WTC11 (cell line): Measurements from ENCODE around the gene IYD. TPM values are rescaled to one million over a fixed set of nuclear protein-coding genes. Genes with fewer than 3 reads are reported as not detected.

Source experiments
- ATAC-seq: fragments of 200-7000 bp; cut with Tn5 transposase; 2 replicates; pipeline ENCODE4 v1.10.0; 2021; ENCODE audit warnings: mild to moderate bottlenecking, moderate library complexity
- CTCF ChIA-PET: fragments of 300-600 bp; sonication (Branson Sonifier 250); formaldehyde crosslinking; loops from one replicate; lab custom pipeline; 2021; ENCODE audit warnings: antibody characterized with exemption; lab: Charles Lee
- POLR2A ChIA-PET: fragments of 350-600 bp; sonication (Branson Sonifier 250); formaldehyde crosslinking; loops from one replicate; lab custom pipeline; 2021; ENCODE audit warnings: antibody characterized with exemption; lab: Charles Lee
- DNase-seq: peaks from one replicate; pipeline ENCODE4 v3.0.0; 2021; ENCODE audit warnings: low spot score
- H3K27ac Mint-ChIP-seq: 2 replicates; pipeline ENCODE4 v1.8.0; 2021; ENCODE audit warnings: mixed read lengths
- H3K27me3 Mint-ChIP-seq: 2 replicates; pipeline ENCODE4 v1.8.0; 2021; ENCODE audit warnings: low read depth, mild to moderate bottlenecking, moderate library complexity, mixed read lengths
- H3K36me3 Mint-ChIP-seq: 2 replicates; pipeline ENCODE4 v1.8.0; 2021; ENCODE audit warnings: mixed read lengths
- H3K4me1 Mint-ChIP-seq: 2 replicates; pipeline ENCODE4 v1.8.0; 2022; ENCODE audit warnings: mixed read lengths
- H3K4me3 Mint-ChIP-seq: 2 replicates; pipeline ENCODE4 v1.8.0; 2021; ENCODE audit warnings: mild to moderate bottlenecking, moderate library complexity, mixed read lengths
- H3K9me3 Mint-ChIP-seq: 2 replicates; pipeline ENCODE4 v1.8.0; 2021; ENCODE audit warnings: mixed read lengths
- GABPB1 ChIP-seq: sonication (generic); formaldehyde crosslinking; IDR thresholded peaks from 2 replicates; pipeline ENCODE4 v1.8.1; 2023; ENCODE audit warnings: mild to moderate bottlenecking, missing genetic modification reagents
- GTF2I ChIP-seq: fragments of 250-450 bp; sonication (Bioruptor Pico); conservative IDR thresholded peaks from 2 replicates; pipeline ENCODE4 v1.4.0; 2021; ENCODE audit warnings: mild to moderate bottlenecking
- IRF2 ChIP-seq: sonication (generic); formaldehyde crosslinking; IDR thresholded peaks from 2 replicates; pipeline ENCODE4 v1.8.0; 2022; ENCODE audit warnings: low read depth, missing genetic modification reagents, borderline replicate concordance
- JUN ChIP-seq: sonication (generic); formaldehyde crosslinking; IDR thresholded peaks from 2 replicates; pipeline ENCODE4 v1.8.0; 2023; ENCODE audit warnings: mild to moderate bottlenecking, missing genetic modification reagents
- NFE2L1 ChIP-seq: sonication (generic); formaldehyde crosslinking; IDR thresholded peaks from 2 replicates; pipeline ENCODE4 v1.8.1; 2023; ENCODE audit warnings: missing genetic modification reagents
- PRRX2 ChIP-seq: fragments of 250-450 bp; sonication (Bioruptor Pico); IDR thresholded peaks from 2 replicates; pipeline ENCODE4 v1.8.0; 2021; ENCODE audit warnings: mild to moderate bottlenecking
- SOX15 ChIP-seq: fragments of 250-450 bp; sonication (Bioruptor Pico); IDR thresholded peaks from 2 replicates; pipeline ENCODE4 v1.9.0; 2021; ENCODE audit warnings: mild to moderate bottlenecking
- TCF7 ChIP-seq: sonication (generic); formaldehyde crosslinking; IDR thresholded peaks from 2 replicates; pipeline ENCODE4 v1.8.0; 2022; ENCODE audit warnings: mild to moderate bottlenecking, low read depth, missing genetic modification reagents, moderate library complexity
- TEAD4 ChIP-seq: sonication (generic); formaldehyde crosslinking; IDR thresholded peaks from 2 replicates; pipeline ENCODE4 v1.8.0; 2022; ENCODE audit warnings: mild to moderate bottlenecking, missing genetic modification reagents
- TP53 ChIP-seq: sonication (generic); formaldehyde crosslinking; IDR thresholded peaks from 2 replicates; pipeline ENCODE4 v1.8.1; 2023; ENCODE audit warnings: mild to moderate bottlenecking, missing genetic modification reagents
- ZBTB21 ChIP-seq: sonication (generic); formaldehyde crosslinking; IDR thresholded peaks from 2 replicates; pipeline ENCODE4 v1.8.1; 2023; ENCODE audit warnings: mild to moderate bottlenecking, missing genetic modification reagents, borderline replicate concordance
- ZNF512 ChIP-seq: sonication (generic); formaldehyde crosslinking; IDR thresholded peaks from 2 replicates; pipeline ENCODE4 v1.8.1; 2022; ENCODE audit warnings: missing genetic modification reagents, borderline replicate concordance
- total RNA-seq: library from RNA; stranded (reverse); gene quantifications from 3 replicates; pipeline ENCODE4 v1.2.3, GENCODE V29; 2021
- TF ChIP-seq, protein P1 (sequence below): fragments of 250-450 bp; sonication (Bioruptor Pico); IDR thresholded peaks from 2 replicates; pipeline ENCODE4 v1.9.0; 2021; ENCODE audit warnings: mild to moderate bottlenecking, borderline replicate concordance
- TF ChIP-seq, protein P2 (sequence below): fragments of 250-450 bp; sonication (Bioruptor Pico); IDR thresholded peaks from 2 replicates; pipeline ENCODE4 v1.9.0; 2021; ENCODE audit warnings: mild to moderate bottlenecking
- TF ChIP-seq, protein P3 (sequence below): sonication (generic); formaldehyde crosslinking; IDR thresholded peaks from 2 replicates; pipeline ENCODE4 v1.8.1; 2023; ENCODE audit warnings: mild to moderate bottlenecking, missing genetic modification reagents
- TF ChIP-seq, protein P4 (sequence below): fragments of 250-450 bp; sonication (Bioruptor Pico); IDR thresholded peaks from 2 replicates; pipeline ENCODE4 v1.9.0; 2021; ENCODE audit warnings: mild to moderate bottlenecking

The IYD gene
- total RNA-seq, 1 experiment from 2014 or later = not detected

- TF ChIP-seq, protein P1, sequence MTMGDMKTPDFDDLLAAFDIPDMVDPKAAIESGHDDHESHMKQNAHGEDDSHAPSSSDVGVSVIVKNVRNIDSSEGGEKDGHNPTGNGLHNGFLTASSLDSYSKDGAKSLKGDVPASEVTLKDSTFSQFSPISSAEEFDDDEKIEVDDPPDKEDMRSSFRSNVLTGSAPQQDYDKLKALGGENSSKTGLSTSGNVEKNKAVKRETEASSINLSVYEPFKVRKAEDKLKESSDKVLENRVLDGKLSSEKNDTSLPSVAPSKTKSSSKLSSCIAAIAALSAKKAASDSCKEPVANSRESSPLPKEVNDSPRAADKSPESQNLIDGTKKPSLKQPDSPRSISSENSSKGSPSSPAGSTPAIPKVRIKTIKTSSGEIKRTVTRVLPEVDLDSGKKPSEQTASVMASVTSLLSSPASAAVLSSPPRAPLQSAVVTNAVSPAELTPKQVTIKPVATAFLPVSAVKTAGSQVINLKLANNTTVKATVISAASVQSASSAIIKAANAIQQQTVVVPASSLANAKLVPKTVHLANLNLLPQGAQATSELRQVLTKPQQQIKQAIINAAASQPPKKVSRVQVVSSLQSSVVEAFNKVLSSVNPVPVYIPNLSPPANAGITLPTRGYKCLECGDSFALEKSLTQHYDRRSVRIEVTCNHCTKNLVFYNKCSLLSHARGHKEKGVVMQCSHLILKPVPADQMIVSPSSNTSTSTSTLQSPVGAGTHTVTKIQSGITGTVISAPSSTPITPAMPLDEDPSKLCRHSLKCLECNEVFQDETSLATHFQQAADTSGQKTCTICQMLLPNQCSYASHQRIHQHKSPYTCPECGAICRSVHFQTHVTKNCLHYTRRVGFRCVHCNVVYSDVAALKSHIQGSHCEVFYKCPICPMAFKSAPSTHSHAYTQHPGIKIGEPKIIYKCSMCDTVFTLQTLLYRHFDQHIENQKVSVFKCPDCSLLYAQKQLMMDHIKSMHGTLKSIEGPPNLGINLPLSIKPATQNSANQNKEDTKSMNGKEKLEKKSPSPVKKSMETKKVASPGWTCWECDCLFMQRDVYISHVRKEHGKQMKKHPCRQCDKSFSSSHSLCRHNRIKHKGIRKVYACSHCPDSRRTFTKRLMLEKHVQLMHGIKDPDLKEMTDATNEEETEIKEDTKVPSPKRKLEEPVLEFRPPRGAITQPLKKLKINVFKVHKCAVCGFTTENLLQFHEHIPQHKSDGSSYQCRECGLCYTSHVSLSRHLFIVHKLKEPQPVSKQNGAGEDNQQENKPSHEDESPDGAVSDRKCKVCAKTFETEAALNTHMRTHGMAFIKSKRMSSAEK (CRISPR knock-in tag) = no peak
- TF ChIP-seq PRRX2 (CRISPR knock-in tag) = no peak
- TF ChIP-seq, protein P2, sequence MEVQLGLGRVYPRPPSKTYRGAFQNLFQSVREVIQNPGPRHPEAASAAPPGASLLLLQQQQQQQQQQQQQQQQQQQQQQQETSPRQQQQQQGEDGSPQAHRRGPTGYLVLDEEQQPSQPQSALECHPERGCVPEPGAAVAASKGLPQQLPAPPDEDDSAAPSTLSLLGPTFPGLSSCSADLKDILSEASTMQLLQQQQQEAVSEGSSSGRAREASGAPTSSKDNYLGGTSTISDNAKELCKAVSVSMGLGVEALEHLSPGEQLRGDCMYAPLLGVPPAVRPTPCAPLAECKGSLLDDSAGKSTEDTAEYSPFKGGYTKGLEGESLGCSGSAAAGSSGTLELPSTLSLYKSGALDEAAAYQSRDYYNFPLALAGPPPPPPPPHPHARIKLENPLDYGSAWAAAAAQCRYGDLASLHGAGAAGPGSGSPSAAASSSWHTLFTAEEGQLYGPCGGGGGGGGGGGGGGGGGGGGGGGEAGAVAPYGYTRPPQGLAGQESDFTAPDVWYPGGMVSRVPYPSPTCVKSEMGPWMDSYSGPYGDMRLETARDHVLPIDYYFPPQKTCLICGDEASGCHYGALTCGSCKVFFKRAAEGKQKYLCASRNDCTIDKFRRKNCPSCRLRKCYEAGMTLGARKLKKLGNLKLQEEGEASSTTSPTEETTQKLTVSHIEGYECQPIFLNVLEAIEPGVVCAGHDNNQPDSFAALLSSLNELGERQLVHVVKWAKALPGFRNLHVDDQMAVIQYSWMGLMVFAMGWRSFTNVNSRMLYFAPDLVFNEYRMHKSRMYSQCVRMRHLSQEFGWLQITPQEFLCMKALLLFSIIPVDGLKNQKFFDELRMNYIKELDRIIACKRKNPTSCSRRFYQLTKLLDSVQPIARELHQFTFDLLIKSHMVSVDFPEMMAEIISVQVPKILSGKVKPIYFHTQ = no peak
- no peak for TF ChIP-seq TEAD4 (CRISPR knock-in tag)
- TF ChIP-seq IRF2 (CRISPR knock-in tag) = no peak
Measured at GRCh38 chr6:150439373-150439772, 70.6 kb downstream of the IYD start (continued).

DNA sequence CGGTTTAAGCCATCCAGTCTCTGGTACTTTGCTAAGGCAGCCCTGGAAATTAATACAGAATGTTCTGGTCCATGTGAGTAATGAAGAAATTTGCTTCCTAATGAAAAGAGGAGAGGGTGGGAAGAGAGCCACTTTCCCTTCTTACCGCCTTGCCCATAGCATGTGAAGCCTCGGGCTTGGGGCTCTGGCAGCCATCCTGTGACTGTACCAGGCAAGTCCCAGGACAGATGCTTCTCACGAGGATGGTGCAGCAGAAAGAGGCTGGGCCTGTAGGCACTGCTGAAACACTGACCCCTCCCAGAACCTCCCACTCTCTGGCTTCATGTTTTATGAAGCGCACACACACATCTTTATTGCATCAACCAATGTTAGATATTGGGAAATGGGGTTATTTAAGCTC lies 74.8 kb downstream of the IYD start:
- CTCF ChIA-PET = no interaction called here
- Mint-ChIP-seq H3K36me3 (no peaks in the 10 kb centered on the region), H3K27me3 (no peaks in the 10 kb centered on the region), H3K27ac (no peak overlapping the region), H3K4me1 (no peaks in the 10 kb centered on the region), H3K9me3 (0 out of 2 replicates have a peak, but pooled peaks cover 15% of the 10 kb centered on the region), H3K4me3 (no peak overlapping the region)
- DNase-seq = no peak
- TF ChIP-seq TP53 (no peak), ZNF512 (CRISPR knock-in tag) (no peak), GABPB1 (CRISPR knock-in tag) (no peak), NFE2L1 (CRISPR knock-in tag) (no peak), JUN (CRISPR knock-in tag) (no peak), TCF7 (CRISPR knock-in tag) (no peak), ZBTB21 (CRISPR knock-in tag) (no peak), SOX15 (CRISPR knock-in tag) (no peak), GTF2I (no peak)
- TF ChIP-seq, protein P3, sequence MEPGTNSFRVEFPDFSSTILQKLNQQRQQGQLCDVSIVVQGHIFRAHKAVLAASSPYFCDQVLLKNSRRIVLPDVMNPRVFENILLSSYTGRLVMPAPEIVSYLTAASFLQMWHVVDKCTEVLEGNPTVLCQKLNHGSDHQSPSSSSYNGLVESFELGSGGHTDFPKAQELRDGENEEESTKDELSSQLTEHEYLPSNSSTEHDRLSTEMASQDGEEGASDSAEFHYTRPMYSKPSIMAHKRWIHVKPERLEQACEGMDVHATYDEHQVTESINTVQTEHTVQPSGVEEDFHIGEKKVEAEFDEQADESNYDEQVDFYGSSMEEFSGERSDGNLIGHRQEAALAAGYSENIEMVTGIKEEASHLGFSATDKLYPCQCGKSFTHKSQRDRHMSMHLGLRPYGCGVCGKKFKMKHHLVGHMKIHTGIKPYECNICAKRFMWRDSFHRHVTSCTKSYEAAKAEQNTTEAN (CRISPR knock-in tag) = no peak
- TF ChIP-seq, protein P4, sequence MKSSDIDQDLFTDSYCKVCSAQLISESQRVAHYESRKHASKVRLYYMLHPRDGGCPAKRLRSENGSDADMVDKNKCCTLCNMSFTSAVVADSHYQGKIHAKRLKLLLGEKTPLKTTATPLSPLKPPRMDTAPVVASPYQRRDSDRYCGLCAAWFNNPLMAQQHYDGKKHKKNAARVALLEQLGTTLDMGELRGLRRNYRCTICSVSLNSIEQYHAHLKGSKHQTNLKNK (CRISPR knock-in tag) = no peak
- TF ChIP-seq, all 79 proteins: peak for 0
- POLR2A ChIA-PET = no interaction called here
- no peak for ATAC-seq
